Midbrain (tissue), 1 donor: ENCODE measurements around the gene DENND1A.
"Not testable (repeated sequence)": the region's sequence is repeated elsewhere in the genome, so short reads cannot be mapped to it uniquely, and the experiment has no call there.

Experiments
- DNase-seq: peaks from one replicate; lab custom pipeline; 2025; lab: John Stamatoyannopoulos, UW

The DENND1A gene

DNA sequence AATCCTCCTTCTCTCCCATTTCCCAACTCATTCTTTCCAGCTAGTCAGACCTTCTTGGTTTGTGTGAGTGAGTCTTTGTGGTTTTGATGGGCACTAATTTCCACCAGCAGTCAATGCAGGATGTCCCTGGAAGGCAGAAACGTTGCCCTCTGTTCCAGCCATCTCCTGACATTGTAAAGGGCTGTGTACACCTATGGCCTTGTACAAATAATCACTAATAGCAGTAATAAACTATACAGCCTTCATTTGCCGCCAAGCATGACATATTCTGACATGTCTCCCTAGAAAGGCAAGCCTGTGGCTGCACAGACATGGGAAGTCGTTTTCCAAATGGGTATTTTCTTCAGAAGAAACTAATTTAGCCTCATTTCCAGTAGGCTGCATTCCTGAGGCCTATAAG, 18.4 kb upstream of the DENND1A start:
- DNase-seq = no peak

DNA sequence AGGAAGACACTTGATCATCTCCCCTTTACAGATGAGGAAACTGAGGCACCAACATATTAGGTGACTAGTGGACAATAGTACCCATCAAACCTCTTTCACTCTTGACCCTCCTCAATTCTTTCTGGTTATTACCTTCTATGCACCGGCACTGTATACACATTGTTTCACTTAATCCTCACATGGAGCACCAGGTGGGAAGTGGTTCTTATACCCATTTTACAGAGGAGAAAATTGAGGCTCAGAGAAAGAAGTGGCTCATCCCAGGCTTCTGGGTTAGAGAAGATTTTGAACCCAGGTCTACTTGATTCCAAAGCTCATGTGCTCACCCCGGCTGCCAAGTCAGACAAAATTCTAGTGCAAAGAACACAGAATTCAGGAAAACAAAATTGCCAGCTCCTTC, 17.4 kb upstream of the DENND1A start:
- no peak for DNase-seq

DNA sequence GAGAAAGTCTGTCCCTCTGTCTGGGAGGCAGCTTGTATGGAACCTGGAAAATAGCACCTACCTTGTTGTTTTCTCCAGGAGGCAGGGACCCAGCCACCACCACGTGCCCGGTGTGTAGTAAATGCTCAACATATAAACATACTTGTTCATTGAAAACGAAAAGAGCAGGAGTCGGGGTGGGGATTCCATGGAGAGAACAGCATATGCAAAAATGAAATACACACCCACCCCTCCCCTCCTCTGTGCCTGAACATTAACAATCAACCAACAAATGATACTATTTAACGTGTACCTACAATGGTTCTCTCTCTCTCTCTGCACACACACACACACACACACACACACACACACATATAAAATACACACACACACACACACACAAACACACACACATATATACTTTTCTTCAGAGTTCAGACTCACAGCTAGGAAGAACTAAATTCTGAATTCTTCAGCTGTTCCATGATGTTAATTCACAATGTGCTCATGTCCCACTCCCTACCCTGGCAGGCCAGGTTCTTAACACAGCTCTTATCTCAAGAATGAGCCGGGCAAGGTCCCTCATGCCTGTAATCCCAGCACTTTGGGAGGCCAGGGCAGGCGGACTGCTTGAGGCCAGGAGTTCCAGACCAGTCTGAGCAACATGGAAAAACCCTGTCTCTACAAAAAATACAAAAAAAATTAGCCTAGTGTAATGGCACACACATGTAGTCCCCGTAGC, 16.3 kb upstream of the DENND1A start:
- no peak for DNase-seq

DNA sequence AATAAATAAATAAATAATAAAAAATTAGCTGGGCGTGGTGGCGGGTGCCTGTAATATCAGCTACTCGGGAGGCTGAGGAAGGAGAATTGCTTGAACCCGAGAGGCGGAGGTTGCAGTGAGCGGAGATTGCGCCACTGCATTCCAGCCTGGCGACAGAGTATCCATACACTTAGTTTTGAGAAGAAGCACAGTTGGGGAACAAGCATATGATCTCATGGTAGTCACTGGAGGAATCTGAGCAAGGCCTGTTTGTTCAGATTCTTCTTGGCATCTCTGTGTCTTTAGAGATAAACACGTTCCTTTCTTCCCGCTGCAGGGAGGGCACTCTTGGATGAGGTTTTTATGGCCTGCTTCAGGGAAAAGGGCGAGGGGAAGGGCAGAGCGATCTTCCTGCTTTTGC, 15.6 kb upstream of the DENND1A start:
- no peak for DNase-seq

DNA sequence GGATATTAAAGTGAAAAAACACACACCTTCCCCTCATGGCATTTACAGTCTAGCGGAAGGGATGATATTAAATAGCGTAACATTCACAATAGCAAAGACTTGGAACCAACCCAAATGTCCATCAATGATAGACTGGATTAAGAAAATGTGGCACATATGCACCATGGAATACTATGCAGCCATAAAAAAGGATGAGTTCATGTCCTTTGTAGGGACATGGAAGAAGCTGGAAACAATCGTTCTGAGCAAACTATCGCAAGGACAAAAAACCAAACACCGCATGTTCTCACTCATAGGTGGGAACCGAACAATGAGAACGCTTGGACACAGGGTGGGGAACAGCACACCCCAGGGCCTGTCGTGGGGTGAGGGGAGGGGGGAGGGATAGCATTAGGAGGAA, 14.5 kb upstream of the DENND1A start:
- not testable (repeated sequence) for DNase-seq

DNA sequence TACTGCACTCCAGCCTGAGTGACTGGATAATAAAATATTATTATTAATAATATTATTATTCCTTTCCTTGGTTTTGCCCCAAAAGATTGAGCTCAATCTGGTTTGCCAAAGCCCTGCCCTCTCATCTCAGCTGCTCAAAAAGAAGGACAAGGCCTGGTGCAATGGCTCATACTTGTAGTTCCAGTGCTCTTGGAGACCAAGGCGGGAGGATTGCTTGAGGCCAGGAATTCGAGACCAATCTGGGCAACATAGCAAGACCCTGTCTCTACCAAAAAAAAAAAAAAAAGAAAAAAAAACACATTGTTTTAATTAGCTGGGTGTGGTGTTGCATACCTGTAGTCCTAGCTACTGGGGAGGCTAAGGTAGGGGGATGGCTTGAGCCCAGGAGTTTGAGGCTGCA, 13.7 kb upstream of the DENND1A start:
- no peak for DNase-seq

DNA sequence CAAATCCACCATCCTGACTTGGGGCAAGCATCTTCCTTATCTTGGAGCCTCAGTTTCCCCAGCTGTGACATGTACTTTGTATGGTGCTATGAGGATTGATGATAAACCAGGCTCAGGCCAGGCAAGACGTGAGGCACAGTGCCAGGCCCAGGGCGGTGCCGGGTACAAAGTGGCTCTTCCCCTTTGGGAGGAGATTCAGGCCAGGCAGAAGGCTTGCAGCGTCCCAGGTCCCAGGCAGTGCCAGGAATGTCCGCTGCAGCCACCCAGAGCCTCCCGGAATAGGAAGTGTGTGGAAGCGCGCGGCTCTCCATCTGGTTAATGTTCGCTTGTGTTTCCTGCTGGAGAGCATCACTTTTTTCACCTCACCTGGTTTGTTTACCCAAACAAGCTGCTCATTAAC, 12.6 kb upstream of the DENND1A start:
- no peak for DNase-seq

DNA sequence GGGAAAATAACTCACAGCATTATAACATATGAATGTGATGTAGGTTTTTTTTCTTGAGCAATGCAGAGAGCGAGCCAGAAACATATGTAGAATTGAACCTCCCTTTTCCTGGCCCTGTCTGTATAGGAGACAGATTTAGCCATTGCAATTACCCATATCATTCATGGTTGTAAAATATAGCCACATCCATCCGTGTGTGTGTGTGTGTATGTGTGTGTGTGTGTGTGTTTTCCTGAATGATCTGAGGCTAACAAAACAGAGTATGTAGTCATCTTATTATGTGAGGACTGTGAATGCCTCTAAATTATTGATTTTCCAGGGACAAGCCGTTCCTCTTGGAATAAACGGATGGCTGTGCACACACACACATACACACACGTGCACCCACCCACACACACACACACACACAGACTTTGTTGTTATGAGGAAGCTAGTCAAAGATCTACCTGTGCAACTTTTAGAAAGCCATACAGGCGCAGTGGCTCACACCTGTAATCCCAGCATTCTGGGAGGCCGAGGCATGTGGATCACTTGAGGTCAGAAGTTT, 11.7 kb upstream of the DENND1A start:
- DNase-seq = no peak

DNA sequence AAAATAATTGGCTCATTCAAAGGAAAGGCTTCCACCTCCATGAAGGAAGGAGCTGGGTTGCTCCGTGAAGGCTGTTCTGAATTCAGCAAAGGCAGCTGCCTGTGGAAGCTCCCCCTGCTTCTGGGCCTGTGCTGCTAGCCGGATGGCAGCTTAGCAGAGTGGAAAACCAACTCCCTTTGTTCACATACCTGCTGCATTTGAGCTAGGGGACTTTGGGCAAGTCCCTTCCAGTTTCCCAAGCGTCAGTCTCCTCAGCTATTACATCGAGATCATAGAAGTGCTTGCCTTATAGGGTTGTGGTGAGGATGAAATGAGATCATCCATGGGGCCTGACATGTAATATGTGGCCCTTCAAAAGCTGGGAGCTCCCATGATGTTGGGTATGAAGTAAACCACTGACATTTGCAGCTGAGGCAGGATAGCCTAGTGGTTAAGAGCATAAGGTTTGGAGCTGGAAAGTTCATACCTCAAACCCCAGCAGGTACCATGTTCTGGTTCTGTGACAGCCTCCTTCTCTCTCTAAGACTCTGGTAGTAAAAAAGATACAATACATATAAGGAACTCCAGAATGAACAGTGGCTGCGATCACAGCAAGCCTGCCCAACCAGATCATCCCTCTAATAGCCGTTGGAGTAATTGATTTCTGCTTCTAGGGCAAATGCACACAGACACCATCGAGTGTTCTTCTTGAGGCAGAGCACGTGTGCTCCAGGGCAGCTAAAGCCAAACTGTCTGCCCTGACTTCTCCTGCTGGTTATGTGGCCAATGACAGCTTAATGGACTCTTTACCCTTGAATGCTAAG, 11.0 kb upstream of the DENND1A start:
- DNase-seq = no peak

DNA sequence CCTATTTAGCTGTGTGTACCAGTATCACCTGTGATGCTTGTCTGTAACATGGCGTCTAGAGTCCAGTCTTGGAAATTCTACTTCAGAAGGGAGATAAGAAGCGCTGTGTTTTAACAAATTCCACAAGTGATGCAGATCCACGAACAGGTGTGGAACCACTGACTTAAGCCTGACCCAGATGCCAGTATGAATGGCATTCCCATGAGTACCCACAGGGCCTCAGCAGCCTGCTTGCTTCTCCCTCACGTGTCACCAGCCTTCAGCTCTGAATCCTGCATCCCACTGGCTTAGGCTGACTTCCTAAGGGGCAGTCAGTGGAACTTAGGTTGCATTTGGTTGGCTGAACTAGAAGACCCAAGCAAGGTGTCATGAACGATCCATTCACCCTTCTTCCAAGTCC, 8.5 kb upstream of the DENND1A start:
- no peak for DNase-seq

DNA sequence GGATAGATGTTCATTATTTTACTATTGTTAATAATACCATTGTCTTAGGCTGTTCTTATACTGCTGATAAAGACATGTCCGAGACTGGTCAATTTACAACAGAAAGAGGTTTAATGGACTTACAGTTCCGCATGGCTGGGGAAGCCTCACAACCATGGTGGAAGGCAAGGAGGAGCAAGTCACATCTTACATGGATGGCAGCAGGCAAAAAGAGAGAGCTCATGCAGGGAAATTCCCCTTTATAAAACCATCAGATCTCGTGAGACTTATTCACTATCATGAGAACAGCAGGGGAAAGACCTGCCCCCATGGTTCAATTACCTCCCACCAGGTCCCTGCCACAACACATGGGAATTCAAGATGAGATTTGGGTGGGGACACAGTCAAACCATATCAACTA, 6.6 kb upstream of the DENND1A start:
- DNase-seq = not testable (repeated sequence)

DNA sequence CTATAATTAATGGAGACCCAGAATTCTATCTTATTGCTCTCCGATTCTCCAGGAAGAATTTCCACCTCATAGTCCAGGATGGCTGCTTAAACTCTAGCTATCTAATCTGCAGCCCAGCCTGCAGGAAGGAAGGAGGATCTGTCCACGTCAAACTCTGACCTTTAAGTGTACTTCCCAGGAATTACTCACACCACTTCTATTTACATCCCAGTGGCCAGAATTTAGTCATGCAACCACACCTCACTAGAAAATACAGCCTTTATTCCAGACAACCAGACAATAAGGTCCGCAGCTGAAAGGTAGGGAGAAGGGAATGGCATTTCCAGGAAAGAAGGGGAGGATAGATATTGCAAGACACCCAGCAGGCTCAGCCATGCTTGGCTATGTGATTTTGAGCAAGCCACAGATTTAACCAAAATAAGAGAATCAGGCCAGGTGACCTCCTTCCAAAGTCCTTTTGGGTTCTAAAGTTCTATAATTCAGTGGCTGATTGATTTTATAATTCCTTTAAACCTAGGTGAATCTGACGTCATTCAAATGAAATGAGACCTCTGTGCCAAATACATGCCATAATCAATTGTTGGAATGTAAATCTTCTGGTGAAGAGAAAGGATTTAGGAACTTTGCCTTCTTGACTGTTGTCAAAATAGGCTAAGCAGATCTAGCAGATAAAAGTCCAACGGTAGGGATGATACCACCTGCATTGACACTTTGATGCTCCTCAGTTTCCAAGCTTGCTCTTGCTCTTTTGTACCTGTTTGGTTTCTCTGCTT, 3.7 kb upstream of the DENND1A start:
- no peak for DNase-seq

DNA sequence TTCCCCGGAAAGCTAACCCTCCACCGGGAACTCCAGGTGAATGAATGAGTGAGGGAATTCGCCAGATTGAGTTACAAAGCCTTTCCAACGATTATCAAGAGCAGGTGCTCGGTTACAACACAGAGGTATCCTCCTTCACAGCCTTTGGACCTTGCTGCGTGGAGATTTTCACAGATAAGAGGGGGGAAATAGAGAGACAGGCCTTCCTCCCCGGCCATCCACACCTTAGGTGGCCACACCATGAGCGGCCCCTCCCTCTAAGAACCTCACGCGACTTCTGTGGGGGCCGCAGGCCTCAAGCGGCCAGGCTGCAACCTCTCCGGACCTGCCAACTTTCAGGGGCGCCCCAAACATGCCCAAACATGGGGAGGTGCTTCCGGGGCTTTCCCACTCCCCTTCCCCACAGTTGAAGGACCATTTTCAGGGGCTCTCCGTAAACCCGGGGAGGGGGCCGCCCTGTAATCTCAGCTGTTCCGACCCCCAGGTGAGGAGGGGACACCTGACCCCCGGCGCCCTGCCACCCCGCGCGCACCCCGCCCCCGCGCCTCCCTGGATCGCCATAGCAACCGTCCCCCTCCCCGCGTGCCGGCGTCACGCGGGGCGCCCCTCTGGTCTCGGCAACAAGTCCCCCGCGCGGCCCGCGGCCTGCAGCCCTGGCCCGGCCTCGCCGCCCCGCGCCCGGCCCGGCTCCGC, 603 bp downstream of the DENND1A start:
- DNase-seq = peak; percentile 44

DNA sequence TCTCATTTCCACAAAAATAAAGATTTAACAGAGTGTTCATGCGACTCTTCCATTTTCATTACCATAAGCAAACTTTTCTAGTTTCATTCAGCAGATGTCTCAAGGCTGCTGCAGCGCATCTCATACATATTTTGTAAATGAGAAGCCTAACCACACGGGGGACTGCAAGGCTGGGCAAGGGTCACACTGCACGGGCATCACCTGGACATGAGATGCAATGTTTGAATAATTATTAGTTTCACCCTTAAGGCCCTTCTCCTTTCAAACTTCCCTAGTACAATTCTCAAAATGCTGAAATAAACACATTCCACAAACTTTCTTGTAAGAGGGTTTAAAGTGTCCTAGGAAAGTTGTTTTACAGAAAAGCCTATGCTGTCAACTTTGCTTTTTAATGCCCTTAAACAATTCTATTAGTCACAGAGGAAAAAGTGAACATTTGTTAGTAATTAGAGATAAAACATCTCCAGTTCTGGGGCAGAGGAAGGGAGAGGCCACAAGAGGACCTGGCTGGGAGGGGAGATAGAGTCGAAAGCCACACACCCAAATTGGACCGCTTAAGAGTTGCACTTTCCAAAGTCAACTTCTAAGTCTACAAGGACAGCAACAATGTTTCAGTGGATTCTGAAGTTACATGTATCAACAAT, 1.3 kb downstream of the DENND1A start:
- no peak for DNase-seq

DNA sequence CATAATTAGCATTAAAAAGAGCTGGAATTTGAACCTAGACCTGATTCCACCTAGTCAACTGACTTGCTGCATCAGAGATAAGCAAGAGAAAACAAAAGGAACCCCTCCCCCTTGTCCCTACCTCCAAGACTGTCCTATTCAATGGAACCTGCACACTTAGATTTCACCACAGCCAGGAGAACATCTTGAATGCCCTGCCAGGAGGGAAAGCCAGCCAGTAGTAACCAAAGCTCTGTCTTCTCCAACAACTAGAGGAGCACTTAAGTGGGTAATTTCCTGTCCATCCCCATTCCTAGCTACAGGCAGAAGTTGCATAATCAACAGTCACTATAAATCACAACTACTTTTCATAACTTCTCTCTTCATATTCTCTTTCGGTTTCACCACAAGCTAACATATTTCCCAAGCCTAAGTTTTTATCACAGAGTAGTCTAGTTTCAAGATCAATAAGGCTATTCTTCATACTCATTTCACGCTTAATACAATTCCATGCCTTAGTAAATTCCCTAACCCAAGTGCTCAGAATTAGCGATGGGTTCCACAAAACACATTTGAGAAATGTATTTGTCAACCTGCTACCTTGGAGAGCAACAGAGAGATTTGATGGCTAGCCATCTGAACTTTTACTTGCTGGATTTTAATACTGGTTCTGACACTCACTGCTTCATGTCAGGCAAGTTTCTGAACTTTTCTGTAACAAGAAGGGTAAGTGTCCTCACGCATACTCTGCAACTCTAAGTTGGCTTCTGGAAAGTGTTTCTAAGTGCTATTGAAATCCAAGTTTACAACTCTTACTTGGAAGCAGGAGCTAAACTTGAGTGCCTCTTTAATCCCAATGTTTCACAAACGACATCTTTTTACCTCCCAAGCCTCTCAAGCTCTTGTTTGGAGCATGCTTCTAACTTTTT, 2.0 kb downstream of the DENND1A start:
- DNase-seq = no peak

DNA sequence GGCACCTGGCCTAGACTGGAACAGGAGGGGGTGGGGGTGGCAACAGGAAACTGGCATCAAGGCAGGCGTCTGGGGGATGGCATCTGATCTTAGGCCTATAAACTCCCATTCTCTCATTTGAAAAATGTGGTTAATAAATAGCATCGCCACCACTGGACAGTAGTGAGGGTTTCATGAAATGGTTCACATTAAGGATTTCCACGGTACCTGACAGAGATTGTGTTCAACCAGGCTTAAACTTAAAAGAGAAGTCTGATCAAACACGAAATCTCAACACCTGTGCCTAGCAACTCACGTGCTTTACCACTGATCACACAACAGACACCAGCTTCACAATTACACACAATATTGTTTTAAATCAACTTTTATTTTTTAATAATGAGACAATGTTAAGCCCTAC, 3.0 kb downstream of the DENND1A start:
- no peak for DNase-seq

DNA sequence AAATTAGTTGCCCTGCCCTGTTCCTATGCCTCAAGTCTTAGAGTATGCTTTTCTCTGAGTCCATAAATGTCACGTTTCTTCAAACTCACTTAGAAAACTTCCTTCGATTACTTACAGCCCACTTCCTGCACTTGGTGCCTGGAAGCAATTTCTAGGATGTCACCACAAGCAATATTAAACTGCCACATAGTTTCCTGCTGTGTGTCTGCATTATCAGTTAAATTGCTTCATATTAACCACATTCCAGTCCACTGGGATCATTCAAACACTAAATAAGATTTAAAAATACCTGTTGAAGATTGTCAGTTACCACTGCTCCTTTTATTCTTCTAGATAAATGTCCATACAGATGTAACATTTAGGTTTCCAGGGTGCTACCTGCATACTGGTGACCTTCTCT, 4.1 kb downstream of the DENND1A start:
- no peak for DNase-seq

DNA sequence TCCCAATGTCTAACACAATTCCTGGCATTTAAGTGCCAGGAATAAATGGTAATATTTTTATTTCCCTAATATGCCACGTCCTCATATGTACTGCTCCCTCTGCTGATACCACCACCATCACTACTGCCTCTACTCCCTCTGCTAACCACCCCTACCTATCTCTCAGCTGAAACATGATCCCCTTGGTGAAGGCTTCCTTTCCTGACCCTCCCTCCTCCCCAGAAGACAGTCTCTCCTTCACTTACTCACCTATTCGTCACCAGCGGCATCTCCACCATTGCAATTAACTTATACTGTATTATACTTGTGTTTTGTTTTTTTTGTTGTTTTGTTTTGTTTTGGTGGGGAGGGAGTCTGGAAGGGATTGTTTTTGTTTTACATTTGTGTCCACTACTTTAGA, 4.8 kb downstream of the DENND1A start:
- no peak for DNase-seq

DNA sequence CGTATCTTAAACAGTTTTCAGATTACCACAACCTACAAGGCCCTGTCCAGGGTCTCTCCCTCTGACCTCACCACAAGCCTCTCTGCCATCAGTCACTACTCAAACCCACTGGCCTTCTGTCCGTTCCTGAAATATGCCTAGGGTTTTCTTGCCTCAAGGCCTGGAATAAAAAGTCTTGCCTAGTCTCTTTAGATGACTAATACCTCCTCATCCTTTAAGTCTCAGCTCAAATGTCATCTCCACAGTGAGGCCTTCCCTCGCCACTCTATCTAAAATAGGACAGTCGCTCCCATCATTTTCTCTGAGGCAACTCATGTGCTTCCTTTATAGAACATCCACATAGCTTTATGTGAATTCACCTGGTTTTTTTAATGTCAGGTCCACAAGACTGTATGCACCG, 5.2 kb downstream of the DENND1A start:
- DNase-seq = no peak

DNA sequence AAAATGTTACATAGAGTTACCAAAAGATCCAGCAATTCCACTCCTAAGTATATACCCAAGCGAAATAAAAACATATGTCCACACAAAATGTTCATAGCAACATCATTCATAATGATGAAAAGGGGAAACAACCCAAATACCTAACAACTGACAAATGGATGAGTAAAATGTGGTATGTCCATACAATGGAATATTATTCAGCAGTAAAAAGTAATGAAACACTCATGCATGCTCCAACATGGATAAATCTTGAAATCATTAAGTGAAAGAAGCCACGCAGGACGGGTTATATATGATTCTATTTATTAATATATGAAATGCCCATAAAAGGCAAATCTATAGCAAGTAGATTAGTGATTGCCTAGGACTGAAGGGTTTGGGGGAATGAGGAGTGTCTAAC, 6.0 kb downstream of the DENND1A start:
- DNase-seq = no peak
